Pons (tissue), 1 donor: ENCODE measurements around the gene METTL21A.
"Not testable (repeated sequence)": the region's sequence is repeated elsewhere in the genome, so short reads cannot be mapped to it uniquely, and the experiment has no call there.

Experiments
- DNase-seq: peaks from one replicate; pipeline ENCODE4 v3.0.0-alpha.2; 2016; ENCODE audit warnings: low spot score

The METTL21A gene

DNA sequence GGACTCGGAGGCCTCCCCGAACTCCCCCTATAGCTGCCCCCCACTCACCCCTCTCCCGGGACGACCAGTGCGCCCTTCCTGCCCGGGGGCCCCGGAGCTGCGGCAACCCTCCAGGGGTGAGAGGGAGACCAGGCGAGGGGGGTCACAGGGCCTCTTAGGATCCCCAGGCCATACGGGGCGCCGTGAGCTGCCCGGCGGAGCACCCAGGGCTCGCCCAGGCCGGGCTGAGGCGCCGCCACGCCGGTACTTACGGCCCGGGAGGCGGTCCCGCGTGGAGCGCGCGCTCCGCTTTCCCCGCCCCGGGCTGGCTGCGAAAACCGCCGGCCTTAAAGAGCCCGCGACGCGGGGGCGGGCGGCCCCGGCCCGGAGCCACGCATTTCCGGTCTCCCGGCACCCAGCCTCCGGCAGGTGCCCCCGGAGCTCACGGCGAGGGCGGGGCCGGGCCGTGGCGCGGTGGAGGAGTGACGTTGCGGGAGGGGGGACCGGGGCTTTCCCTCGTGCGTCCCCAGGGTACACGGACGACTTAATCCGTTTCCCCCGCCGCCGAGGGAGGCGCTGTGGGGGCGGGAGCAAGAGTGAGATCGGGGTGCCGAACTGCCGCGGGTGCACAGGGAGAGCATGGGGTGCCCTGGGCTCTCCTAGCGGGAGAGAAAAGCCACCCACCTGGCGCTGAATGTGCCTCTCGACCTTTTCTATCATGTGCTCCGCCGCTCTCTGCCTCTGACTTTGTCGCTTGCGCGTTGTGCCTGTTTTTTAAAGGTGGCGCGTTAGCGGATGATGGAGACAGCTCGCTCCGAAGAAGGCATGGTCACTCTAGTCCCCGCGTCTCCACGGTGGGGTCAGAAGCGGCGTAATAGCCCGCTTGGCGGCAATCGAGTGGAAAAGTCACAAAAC is at the start of gene METTL21A:
METTL21A (minus strand) TSS at position 381 of the 894 bp plus-strand sequence. CDS start 1,019 bp downstream, outside the sequence.
- peak; percentile 87 for DNase-seq

DNA sequence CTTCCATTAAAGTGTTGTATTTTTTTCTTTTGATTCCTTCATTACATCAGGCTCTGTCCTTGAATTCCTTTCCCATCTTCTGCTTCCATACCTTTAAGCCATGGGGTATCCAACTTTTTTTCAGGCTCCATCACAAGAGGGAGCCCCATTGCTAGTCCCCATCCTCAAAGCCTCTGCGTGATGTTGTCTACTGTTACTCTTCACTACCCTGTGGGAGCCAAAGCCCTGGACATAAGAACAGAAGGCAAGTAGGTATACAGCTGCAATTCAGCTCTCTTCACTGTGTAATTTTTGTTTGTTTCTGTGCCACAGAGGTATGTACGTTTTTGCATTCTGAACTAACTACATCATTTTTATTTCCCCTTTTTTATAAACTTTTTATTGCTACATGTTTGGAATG is 49.6 kb upstream of the METTL21A start:
- DNase-seq: no peak

DNA sequence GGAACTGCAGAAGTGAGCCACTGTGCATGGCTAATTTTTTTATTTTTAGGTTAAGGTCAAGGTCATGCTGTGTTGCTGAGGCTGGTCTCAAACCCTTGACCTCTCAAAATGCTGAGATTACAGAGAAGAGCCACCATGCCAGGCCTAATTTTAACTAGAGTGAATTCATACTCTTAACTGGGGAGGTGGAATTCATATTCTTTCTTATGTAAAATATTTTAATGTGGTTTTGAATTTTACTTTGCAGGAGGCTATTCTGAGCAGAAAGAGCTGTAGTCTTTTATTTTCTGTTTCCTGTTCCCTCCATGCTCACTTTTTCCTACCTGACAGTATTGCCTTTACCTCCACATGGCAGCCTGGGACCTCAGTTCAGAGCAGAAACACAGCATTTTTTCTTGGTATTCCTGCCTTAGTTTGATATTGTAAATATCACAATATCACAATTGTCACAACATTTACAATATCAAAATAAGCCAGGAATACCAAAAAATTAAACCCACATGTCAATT is 49.1 kb upstream of the METTL21A start:
- DNase-seq: no peak

DNA sequence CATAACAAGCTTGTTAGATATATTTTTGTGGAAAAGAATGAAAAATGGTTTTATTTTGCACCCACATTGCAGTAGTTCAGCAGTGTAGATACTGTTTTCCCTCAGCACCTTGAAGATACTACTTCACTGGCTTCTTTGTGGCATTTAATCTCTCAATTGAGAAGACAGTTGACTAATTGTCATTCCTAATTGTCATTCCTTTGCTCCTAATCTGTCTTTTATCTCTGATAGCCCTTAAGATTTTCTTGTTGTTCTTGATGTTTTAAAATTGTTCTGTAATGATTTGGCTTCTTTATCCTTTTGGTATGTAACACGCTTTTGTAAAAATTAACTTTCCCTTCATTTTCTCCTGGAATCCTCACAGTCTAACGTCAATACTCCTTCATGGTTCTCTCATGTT is 48.2 kb upstream of the METTL21A start:
- no peak for DNase-seq

DNA sequence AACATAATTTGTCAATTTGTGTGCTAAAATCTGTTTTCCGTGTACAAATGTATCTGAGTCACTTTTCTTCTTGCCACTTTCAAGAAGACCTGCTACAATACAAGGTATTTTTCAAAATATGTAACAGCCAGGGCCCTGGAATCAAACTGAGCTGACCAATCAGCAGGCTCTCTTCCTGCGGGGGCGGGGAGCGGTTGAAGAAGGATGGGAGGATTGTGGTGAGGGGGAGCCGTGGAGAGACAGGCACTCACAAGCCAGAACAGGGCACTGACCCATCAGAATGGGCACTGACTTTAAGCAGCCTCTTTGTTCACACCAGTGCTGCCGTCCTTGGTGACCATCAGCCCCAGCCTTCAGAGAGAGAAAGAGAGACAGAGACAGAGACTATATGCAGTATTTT is 45.7 kb upstream of the METTL21A start:
- no peak for DNase-seq

DNA sequence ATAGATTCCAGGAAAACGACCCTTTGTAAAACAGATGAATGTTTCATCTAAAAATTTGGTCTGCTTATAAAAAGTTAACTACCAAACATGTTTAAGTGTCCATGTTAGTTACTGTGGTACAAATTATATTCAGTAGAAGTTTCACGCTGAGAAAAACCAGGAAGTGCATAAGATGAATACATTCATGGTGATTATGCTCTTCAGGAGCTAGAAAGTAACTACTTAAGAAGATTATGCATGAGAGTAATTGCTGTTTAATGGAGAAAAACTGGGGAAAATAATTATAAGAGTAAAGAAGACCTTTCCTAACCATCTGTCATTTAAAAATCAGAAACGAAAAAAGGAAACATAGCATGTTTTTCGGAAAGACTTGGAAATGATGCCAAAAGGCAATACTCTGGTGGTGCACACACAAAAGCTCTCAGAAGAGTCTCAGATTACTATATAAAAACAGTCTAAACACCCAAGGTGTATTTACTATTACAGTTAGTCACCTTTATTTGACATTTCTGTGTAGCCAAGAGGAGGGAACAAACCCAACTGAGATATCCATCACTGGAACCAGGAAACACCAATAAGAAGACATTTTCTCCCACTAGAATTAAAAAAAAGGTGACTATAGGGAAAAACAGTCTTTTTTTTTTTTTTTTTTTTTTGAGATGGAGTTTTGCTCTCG is 38.8 kb upstream of the METTL21A start:
- no peak for DNase-seq

DNA sequence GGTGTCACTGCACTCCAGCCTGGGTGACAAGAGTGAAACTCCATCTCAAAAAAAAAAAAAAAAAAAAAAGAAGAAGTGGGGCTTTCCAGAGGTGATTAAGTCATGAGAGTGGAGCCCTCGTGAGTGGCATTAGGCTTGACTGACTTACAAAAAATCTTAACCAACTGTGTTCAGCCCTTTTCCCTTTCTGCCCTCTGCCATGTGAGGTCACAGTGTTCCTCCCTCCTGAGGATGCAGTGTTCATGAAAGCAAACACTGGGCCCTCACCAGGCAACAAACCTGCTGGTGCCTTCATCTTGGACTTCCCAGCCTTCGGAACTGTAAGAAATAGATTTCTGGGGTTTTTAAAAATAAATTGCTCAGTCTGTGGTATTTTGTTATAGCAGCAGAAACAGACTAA is 37.0 kb upstream of the METTL21A start:
- no peak for DNase-seq

DNA sequence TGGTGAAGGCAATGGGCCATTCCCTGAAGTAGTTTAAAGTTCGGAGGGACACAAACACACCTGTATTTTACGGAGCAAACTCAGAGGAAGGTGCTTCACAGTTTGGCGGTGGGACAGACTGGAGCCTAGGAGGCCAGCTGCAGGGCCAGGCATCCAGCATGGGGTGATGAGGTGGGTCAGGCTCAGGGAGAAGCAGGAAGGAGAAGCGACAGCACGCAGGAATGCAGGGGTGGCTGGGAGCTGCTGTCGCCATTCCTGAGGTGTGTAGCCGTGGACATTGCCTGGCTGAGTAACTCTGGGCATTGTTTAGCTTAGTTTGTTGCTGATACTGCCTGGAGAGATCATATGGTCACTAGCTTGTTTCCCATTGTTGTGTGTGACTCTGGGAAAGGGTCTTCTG is 35.8 kb upstream of the METTL21A start:
- DNase-seq: no peak

DNA sequence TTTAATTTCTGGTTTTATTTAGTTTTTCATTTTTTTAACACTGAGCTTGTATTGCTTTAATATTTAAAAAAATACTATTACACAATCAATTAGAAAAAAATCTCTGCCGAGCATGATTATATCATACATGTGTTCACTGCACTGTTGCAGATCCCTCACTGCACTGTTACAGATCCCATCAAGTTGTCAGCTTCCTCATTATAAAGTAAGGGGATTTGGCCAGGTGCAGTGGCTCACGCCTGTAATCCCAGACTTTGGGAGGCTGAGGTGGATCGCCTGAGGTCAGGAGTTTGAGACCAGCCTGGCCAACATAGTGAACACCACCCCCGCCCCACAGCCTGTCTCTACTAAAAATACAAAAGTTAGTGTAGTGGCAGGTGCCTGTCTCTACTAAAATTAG is 33.0 kb upstream of the METTL21A start:
- no peak for DNase-seq

DNA sequence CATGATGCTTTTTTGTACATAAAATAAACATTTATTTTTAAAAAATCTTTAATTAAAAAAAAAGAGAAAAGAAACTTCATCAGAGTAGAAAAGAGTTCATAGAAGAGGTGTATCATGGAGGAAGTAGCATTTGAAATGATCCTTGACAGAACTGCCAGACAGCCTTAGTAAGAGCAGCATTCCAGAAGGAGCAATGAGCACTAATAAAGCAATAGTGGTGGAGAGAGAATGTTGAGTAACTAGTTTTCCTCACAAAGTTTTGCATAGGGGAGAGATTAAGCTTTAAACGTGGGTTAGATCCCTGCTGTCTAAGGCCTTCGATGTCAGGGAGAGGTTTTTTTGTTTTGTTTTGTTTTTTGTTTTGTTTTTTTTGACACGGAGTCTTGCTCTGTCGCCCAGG is 29.8 kb upstream of the METTL21A start:
- DNase-seq: no peak

DNA sequence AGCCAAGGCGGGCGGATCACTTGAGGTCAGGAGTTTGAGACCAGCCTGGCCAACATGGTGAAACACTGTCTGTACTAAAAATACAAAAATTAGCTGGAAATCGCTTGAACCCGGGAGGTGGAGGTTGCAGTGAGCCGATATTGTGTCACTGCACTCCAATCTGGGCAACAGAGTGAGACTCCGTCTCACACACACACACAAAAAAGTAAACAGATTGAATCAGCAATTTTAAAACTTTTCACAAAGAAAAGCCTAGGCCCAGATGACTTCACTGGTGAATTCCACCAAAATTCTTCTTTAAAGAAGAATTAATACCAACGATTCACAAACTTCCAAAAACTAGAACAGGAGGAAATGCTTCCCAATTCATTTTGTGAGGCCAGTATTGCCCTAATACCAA is 21.4 kb upstream of the METTL21A start:
- not testable (repeated sequence) for DNase-seq

DNA sequence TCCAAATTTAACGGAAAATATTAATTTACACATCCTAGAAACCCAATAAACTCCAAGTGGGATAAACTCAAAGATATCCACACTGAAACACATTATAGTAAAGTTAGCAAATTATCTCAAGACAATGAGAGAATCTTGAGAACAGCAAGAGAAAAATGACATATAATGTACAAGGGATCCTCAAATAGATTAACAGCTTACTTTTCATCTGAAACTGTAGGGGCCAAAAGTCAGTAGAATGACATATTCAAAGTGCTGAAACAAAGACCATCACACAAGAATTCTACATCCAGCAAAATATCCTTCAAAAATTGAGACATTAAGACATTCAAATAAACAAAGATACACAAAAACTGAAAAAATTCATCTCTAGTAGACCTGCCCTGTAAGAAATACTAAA is 18.7 kb upstream of the METTL21A start:
- no peak for DNase-seq

DNA sequence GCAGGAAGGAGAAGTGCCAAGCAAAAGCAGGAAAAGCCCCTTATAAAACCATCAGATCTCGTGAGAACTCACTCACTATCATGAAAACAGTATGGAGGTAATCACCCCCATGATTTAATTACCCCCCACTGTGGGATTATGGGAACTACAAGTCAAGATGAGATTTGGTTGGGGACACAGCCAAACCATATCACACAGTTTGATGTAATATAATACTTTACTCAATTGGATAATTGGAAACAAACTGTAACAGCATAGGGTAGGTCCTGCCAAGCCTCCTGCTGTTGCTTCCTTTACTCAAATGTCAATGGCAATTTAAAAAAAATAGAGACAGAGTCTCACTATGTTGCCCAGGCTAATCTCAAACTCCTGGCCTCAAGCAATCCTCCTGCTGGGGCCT is 15.5 kb upstream of the METTL21A start:
- DNase-seq: no peak

DNA sequence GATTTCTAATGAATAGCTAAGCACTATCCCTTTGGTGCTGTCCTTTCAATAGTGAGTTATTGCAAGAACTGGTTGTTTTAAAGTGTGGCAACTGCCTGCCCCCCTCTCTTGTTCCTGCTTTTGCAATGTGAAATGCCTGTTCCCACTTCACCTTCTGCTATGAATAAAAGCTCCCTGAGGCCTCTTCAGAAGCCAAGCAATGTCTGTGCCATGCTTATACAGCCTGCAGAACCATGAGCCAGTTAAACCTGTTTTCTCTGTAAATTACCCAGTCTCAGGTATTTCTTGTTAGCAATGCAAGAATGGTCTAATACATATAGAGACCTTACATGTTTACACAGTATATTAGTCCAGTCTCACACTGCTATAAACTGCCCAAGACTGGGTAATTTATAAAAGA is 15.0 kb upstream of the METTL21A start:
- DNase-seq: no peak

DNA sequence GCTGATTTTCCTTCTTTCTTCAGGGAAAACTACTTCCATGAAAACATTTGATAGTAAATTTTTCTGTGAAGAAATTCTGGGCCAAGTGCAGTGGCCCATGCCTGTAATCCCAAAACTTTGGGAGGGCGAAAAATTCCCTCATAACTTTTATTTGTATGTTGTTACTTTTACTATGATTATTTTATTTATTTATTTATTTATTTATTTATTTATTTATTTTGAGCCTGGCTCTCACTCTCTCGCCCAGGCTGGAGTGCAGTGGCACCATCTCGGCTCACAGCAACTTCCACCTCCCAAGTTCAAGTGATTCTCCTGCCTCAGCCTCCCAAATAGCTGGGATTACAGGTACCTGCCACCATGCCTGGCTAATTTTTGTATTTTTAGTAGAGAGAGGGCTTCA is 14.1 kb upstream of the METTL21A start:
- not testable (repeated sequence) for DNase-seq

DNA sequence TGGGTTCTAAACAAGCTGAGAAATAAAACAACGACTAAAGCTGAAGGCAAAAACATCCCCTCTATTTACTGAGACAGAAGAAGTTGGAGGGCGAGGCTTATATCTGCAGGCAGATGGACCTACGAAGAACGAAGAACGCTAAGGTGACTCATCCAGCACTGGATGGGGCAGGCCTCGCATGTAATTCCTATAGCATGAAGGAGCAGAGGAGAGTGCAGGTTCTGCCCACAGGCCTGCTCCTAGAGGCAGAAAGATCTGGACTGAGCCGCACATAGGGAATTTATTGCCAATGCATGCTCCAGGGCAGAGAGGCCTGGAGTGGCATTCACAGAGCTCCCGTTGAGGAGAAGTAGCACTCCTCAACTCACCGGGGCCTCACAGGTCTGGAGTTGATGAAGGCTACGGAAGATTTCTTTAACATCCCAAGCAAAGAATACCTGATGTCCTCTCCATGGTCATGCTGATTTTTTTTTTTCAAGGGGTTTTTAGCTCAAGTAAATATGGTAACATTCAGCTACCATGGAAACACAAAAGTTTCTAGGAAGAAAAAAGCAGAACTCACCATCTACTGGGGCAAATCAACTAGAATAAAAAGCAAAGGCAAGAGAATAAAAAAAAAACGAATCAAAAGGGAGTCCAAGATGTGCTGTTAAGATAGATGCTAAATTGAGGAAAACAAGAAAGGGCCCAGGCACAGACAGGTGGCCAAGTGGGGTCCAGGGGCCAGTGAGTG is 10.4 kb upstream of the METTL21A start:
- no peak for DNase-seq

DNA sequence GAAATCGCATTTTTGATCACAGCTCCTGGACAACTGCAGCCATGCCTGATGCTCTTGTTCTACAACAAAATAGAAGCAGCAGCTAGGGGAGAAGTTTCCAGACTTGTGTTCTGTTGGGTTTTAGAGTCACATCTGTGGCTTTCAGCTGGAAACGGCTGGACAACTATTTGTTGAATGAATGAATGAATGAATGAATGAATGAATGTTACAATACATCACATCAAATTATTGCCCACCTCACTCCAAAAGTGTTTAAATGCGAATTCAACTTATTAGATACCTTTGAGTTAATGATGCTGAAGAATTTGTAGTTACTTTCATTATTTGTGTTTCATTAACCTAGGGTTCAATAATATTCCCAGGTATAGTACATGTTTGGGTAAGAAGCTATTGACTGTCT is 8.5 kb upstream of the METTL21A start:
- DNase-seq: no peak

DNA sequence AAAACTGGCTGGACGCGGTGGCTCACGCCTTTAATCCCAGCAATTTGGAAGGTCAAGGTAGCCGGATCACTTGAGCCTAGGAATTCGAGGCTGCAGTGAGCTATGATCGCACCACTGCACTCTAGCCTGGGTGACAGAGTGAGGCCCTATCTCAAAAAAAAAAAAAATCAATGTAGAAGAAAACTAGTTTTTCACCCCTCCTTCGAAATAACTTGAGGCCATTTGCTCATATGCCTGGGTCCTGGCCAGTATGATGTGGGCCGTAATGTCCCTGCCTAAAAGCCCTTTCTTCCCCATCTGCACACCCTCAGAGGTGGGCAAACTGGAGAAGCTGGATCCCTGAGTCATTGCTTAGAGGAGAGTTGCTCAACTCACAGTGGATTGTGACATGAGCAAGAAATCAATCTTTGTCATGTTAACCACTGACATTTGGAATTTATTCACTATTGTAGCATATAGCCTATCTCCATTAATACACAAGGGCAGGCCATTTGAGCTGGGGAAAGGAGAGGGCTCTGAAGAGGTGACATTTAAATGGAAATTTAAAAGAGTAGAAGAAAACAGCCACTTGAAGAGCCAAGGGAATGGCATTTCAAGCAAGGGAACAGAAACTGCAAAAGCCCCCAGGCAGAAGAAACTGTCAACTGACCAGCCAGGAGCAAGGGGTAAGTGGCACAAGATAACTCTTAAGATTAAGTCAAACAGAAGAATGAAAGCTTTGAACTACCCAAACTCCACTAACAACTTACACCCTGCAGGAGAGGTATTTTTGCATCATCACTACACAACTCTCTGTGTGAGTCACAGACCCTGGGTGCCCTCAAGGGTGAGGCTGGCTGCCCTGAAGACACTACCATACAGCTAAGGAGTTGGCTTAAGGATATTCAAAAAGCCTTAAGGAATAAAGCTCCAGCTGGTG is 7.6 kb upstream of the METTL21A start:
- no peak for DNase-seq

DNA sequence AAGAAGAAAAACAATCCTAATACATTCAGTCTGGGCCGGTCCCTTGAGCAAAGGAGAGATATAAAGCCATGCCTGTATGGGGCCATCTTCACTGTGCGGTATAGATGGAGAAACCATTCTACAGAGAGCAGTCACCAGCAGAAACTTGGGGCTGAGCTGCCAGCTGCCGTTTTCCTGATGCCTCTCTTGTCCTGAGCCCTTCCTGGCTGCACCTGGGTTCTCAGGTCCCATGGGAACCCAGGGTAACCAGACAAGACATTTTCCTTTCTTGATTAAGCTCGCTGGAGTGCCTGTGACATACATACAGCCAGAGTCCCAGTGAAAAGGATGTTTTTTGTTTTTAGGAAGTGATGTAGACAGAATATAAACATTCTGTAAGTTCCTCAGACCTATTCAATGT is 5.3 kb upstream of the METTL21A start:
- no peak for DNase-seq

DNA sequence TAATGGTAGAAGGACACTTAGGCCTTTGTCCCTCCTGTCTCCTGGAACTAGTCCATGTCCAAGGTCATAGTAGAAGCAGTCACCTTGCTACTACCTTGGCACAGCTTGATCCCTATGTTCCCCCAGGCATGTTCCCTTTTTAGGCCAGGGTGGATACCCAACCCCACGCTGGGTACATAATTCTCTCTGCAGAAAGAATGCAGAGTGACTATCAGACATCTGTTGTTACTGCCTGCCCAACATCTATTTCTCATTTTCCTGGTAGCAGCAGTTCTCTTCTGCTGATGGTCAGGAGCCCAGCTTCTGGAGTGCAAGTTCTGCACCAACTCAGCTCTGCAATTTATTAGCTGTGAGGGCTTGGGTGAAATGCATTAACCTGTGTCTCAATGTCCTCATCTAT is 4.4 kb upstream of the METTL21A start:
- no peak for DNase-seq

DNA sequence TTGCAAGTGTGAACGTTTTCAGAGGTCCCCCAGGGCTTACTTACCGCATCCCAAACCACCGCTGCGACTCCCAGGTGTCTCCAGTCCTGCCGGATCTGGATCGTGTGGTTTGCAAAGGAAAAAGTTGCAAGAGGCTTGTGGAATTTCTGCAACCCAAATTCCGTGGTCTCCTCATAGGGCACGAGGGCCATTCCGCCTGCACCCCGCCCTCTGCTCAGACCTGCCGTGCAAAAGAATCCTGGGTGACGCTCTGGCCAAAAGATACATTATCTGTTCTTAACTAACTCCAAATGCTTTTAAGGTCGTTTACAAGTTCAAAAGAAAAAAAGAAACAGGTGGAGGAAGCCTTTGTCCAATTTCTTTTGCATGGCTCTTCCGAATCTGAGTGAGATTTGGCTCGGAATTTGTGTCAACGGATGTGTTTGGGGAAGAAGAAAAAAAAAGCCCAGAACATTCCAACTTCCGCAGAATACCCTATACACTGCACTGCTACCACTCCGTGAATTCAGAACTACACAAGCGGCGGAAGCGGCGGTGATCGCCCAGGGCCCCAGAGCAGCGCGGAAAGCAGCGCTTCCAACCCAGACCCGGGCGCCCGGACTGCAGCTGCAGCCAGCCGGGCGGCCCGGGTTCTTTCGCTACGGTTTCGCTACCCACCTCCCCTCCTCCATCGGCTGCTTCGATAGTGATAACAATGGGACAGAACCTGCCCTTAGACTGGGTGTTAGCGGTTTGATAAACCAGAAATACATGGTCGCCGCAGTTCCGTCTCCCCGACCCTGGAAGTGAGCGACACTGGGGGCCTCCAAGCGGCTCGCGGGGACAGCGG is 795 bp downstream of the METTL21A start:
- DNase-seq: peak; percentile 83
